ENCODE results near the gene CNOT3. TPM values are rescaled to one million over a fixed set of nuclear protein-coding genes. Genes with fewer than 3 reads are reported as not detected.

The CNOT3 gene
- total RNA-seq, 4 donors from 2014 or later = 18.0 to 27.9 (median 18.7) TPM

DNA sequence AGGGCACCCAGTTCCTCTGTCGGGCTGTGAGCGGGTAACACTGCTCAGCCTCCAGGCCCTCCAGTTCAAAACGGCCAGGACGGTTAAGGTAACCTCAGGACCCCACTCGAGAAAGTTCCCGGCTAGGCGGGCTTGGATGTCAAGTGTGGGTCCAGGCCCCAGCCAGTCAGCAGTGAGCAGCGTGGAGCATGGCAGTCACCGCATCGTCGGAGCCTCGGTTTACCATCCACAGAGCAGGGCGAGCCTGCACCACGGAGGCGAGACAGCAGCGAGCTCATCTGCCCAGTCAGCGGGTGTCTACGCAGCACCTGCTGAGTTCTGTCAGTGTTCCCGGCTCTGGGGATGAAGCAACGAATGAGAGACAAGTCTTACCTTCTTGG is 8.0 kb upstream of the CNOT3 start:
- Histone ChIP-seq H3K27me3 (no peaks in the 10 kb centered on the region), H3K27ac (no peak overlapping the region), H3K4me1 (peaks cover 0 to 5% (median 0%) of the 10 kb centered on the region in 3 donors), H3K4me3 (no peak overlapping the region), H3K36me3 (peaks cover 33 to 86% (median 49%) of the 10 kb centered on the region in 3 donors), H3K9me3 (no peaks in the 10 kb centered on the region)
- 96% methylated on average over 19 of the region's 20 CpGs; no CpG with 5 or more reads in 1 of the 2 donors for WGBS, 2 donors
- TF ChIP-seq POLR2A (IDR thresholded peaks at IDR 0.05) = no peak
- TF ChIP-seq, protein P1, sequence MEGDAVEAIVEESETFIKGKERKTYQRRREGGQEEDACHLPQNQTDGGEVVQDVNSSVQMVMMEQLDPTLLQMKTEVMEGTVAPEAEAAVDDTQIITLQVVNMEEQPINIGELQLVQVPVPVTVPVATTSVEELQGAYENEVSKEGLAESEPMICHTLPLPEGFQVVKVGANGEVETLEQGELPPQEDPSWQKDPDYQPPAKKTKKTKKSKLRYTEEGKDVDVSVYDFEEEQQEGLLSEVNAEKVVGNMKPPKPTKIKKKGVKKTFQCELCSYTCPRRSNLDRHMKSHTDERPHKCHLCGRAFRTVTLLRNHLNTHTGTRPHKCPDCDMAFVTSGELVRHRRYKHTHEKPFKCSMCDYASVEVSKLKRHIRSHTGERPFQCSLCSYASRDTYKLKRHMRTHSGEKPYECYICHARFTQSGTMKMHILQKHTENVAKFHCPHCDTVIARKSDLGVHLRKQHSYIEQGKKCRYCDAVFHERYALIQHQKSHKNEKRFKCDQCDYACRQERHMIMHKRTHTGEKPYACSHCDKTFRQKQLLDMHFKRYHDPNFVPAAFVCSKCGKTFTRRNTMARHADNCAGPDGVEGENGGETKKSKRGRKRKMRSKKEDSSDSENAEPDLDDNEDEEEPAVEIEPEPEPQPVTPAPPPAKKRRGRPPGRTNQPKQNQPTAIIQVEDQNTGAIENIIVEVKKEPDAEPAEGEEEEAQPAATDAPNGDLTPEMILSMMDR (IDR thresholded peaks at IDR 0.05) = no peak
- intact Hi-C loops (cut with DNase I) = no loop called here
- DNase-seq = no peak

DNA sequence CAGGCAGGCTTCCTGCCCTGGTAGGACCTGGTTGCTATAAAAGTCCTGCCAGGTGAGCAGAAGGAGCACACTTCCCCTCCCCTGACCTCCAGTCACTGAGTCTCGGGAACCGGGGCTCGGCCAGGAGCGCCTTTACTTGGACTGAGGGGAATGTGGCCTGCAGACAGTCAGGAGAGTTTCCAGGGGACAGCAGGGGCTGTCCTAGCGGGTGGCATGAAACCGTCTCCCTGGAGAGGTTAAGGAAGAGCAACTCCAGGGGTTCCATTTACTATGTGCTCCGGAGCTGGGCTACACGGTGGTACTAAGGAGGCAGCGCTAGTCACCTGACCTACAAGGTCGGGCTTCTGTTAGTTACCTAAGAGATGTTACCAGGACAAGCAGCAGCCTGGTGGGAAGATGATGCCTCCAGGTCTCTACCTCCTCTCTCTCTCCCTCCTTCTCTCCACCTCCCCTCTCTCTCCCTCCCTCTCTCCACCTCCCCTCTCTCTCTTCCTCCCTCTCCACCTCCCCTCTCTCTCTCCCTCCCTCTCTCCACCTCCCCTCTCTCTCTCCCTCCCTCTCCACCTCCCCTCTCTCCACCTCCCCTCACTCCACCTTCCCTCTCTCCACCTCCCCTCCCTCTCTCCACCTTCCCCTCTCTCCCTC is 4.1 kb upstream of the CNOT3 start:
- no peak overlapping the region for H3K27ac ChIP-seq
- H3K4me1 ChIP-seq = peaks cover 9 to 31% (median 11%) of the 10 kb centered on the region in 3 donors
- intact Hi-C loops (cut with DNase I) = no loop called here
- peak; percentile 71 for DNase-seq
- TF ChIP-seq, protein P1 (IDR thresholded peaks at IDR 0.05) = no peak
- TF ChIP-seq POLR2A (IDR thresholded peaks at IDR 0.05) = no peak
- no peak overlapping the region for H3K4me3 ChIP-seq
- H3K36me3 ChIP-seq = peaks cover 11 to 48% (median 13%) of the 10 kb centered on the region in 3 donors
- no peaks in the 10 kb centered on the region for H3K9me3 ChIP-seq
- 38 to 70% methylated on average over 4 to 8 of the region's 10 CpGs for WGBS, 2 donors
- no peaks in the 10 kb centered on the region for H3K27me3 ChIP-seq

DNA sequence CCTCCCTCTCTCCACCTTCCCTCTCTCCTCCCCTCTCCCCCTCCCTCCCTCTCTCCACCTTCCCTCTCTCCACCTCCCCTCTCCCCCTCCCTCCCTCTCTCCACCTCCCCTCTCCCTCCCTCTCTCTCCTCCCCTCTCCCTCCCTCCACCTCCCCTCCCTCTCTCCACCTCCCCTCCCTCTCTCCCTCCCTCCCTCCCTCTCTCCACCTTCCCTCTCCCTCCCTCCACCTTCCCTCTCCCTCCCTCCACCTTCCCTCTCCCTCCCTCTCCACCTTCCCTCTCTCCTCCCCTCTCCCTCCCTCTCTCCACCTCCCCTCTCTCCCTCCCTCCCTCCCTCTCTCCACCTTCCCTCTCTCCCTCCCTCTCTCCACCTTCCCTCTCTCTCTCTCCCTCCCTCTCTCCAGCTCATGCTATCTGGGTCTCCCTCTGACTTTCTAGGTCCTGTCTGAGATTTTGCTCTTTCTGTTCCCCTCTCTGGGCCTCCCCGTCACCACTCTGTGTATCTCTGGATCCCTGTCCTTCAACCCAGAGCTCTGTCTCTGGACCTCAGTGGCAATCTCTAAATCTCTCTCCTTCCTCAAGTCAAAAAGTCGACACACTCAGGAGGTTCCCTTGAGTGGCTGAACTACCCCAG is 3.5 kb upstream of the CNOT3 start:
- Histone ChIP-seq H3K9me3 (no peaks in the 10 kb centered on the region), H3K27me3 (no peaks in the 10 kb centered on the region), H3K4me3 (no peak overlapping the region), H3K4me1 (peaks cover 15 to 38% (median 18%) of the 10 kb centered on the region in 3 donors), H3K36me3 (peaks cover 5 to 41% (median 6%) of the 10 kb centered on the region in 3 donors), H3K27ac (peak overlapping the region in 3 of 4 donors; percentile 24 to 70 (median 55))
- TF ChIP-seq, protein P1 (IDR thresholded peaks at IDR 0.05) = no peak
- no peak for TF ChIP-seq POLR2A (IDR thresholded peaks at IDR 0.05)
- no peak for DNase-seq
- intact Hi-C loops (cut with DNase I) = no loop called here
- WGBS, 2 donors = 26 to 62% methylated on average over 2 of the region's 2 CpGs

DNA sequence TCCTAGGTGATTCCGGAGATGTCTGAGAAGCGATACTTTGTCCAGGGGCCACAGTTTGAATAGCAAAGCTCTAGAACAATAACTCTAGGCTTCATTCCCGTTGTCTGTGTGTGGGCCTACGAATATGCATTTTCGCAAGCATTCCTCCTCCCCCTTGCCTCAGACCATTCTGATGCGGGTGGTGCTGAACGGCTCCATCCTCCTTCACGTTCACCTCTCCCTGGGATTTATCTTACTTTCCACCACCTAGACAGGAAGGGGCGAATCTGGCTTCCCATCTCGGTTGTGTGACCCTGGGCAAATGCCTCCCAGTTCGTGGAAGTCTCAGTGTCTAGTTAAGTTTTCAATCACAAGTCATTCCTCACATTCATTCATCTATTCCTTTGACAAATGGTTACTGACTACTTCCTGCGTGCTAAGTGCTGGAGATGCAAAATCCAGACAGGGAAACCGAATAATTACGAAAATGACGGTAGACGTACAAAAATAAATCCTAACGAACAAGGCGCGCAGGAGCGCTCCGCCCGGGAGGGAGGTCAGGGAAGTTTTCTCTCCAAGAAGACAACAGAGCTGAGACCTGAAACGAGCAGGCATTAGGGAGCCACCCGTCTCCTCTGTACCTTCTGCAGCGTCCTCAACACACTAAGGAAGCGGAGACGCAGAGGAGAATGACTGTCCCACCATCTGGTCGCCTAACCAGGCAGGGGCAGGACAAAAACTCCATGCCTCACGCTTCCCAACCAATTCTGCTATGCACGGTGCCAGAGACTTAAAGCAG is 1.3 kb upstream of the CNOT3 start:
- TF ChIP-seq POLR2A (IDR thresholded peaks at IDR 0.05) = no peak
- TF ChIP-seq, protein P1 (IDR thresholded peaks at IDR 0.05) = no peak
- peak overlapping the region; percentile 35 to 68 (median 47) for H3K4me3 ChIP-seq
- WGBS, 2 donors = 4 to 7% methylated on average over 23 to 24 of the region's 30 CpGs

More for the DNA sequence above, 1.3 kb upstream of the CNOT3 start:
- Histone ChIP-seq H3K27me3 (no peaks in the 10 kb centered on the region), H3K4me1 (peaks cover 30 to 60% (median 35%) of the 10 kb centered on the region in 3 donors), H3K9me3 (no peaks in the 10 kb centered on the region), H3K27ac (peak overlapping the region; percentile 63 to 82 (median 75)), H3K36me3 (peaks cover 0 to 38% (median 0%) of the 10 kb centered on the region in 3 donors)
- no peak for DNase-seq
- intact Hi-C loops (cut with DNase I) = no loop called here
